GM19043 (cell line): ENCODE results near the gene ZMYND10.

Experiments
- ATAC-seq: cut with Tn5 transposase; IDR thresholded peaks from one replicate; pipeline ENCODE4 v1.9.1; 2021; ENCODE audit warnings: low read depth; ENCODE audit not compliant: unreplicated experiment

The ZMYND10 gene

GRCh38 chr3:50345586-50346234, at the start of gene ZMYND10:
TSS of gene ZMYND10 (minus strand) at chr3:50345732. CDS start at chr3:50345579, 153 bp downstream.
- ATAC-seq: no peak

- ATAC-seq: no peak
Measured at GRCh38 chr3:50393061-50393460, 47.5 kb upstream of the ZMYND10 start.

- no peak for ATAC-seq
Measured at GRCh38 chr3:50392101-50392715, 46.7 kb upstream of the ZMYND10 start.

- ATAC-seq: no peak
Measured at GRCh38 chr3:50390508-50391224, 45.1 kb upstream of the ZMYND10 start.

- no peak for ATAC-seq
Measured at GRCh38 chr3:50389414-50389767, 43.9 kb upstream of the ZMYND10 start.

- ATAC-seq: no peak
Measured at GRCh38 chr3:50388720-50389413, 43.3 kb upstream of the ZMYND10 start.

- ATAC-seq: no peak
Measured at GRCh38 chr3:50388016-50388719, 42.6 kb upstream of the ZMYND10 start.

- ATAC-seq: no peak
Measured at GRCh38 chr3:50385754-50386153, 40.2 kb upstream of the ZMYND10 start.

- no peak for ATAC-seq
Measured at GRCh38 chr3:50383750-50384149, 38.2 kb upstream of the ZMYND10 start.

- ATAC-seq: no peak
Measured at GRCh38 chr3:50382722-50383121, 37.2 kb upstream of the ZMYND10 start.

GRCh38 chr3:50381383-50381782, 35.9 kb upstream of the ZMYND10 start:
- no peak for ATAC-seq

GRCh38 chr3:50380405-50381085, 35.0 kb upstream of the ZMYND10 start:
- no peak for ATAC-seq

GRCh38 chr3:50378757-50379156, 33.2 kb upstream of the ZMYND10 start:
- ATAC-seq: no peak

GRCh38 chr3:50378024-50378423, 32.5 kb upstream of the ZMYND10 start:
- no peak for ATAC-seq

- no peak for ATAC-seq
Measured at GRCh38 chr3:50375258-50375931, 29.9 kb upstream of the ZMYND10 start.

- ATAC-seq: no peak
Measured at GRCh38 chr3:50374363-50375257, 29.1 kb upstream of the ZMYND10 start.

- no peak for ATAC-seq
Measured at GRCh38 chr3:50373146-50374051, 27.9 kb upstream of the ZMYND10 start.

GRCh38 chr3:50372349-50372748, 26.8 kb upstream of the ZMYND10 start:
- ATAC-seq: no peak
